Activated B cell treated with CpG ODN at 0.5 μM for 24 hours (primary cell): ENCODE measurements around the gene PIH1D1. TPM values are rescaled to one million over a fixed set of nuclear protein-coding genes. Genes with fewer than 3 reads are reported as not detected.

Experiments used
- ATAC-seq: fragments of 200-7000 bp; cut with Tn5 transposase; one replicate; pipeline ENCODE4 v1.10.0; 2021; ENCODE audit warnings: low read depth, mild to moderate bottlenecking, moderate library complexity
- CTCF ChIA-PET: fragments of 350-600 bp; sonication (Branson Sonifier 250); formaldehyde crosslinking; loops from one replicate; lab custom pipeline; 2021; ENCODE audit warnings: antibody characterized with exemption; lab: Charles Lee
- POLR2A ChIA-PET: fragments of 350-600 bp; sonication (Branson Sonifier 250); formaldehyde crosslinking; loops from one replicate; lab custom pipeline; 2021; ENCODE audit warnings: antibody characterized with exemption; lab: Charles Lee
- DNase-seq: peaks from one replicate; pipeline ENCODE4 v3.0.0; 2022
- H3K27ac Mint-ChIP-seq: one replicate; pipeline ENCODE4 v1.8.0; 2020; ENCODE audit warnings: mixed read lengths
- H3K27me3 Mint-ChIP-seq: one replicate; pipeline ENCODE4 v1.8.0; 2021; ENCODE audit warnings: mixed read lengths
- H3K36me3 Mint-ChIP-seq: one replicate; pipeline ENCODE4 v1.8.0; 2021; ENCODE audit warnings: low read depth, mixed read lengths
- H3K4me1 Mint-ChIP-seq: one replicate; pipeline ENCODE4 v1.8.0; 2021; ENCODE audit warnings: mixed read lengths
- H3K4me3 Mint-ChIP-seq: one replicate; pipeline ENCODE4 v1.8.0; 2020; ENCODE audit warnings: mild to moderate bottlenecking, mixed read lengths
- H3K9me3 Mint-ChIP-seq: one replicate; pipeline ENCODE4 v1.8.0; 2020; ENCODE audit warnings: mixed read lengths
- CTCF ChIP-seq: fragments of 200-600 bp; IDR thresholded peaks from one replicate; pipeline ENCODE4 v1.8.0; 2022; ENCODE audit warnings: antibody characterized with exemption, mild to moderate bottlenecking
- intact Hi-C: fragments of 100-400 bp; cut with micrococcal nuclease; formaldehyde crosslinking; loops from one replicate; pipeline ENCODE4 v1.15.1; 2024
- total RNA-seq: library from RNA; stranded (reverse); gene quantifications from 2 replicates; pipeline ENCODE4 v1.2.3, GENCODE V29; 2022

The PIH1D1 gene
- total RNA-seq, 1 donor from 2014 or later: 110 TPM

GRCh38 chr19:49420227-49420626, 31.4 kb downstream of the PIH1D1 start:
- TF ChIP-seq CTCF: no peak
- H3K9me3 Mint-ChIP-seq: no peaks in the 10 kb centered on the region
- peaks cover 42% of the 10 kb centered on the region for H3K4me1 Mint-ChIP-seq
- H3K36me3 Mint-ChIP-seq: no peaks in the 10 kb centered on the region
- ChIA-PET CTCF (no interaction called here), POLR2A (interaction anchor here (1.0 to 1.1 kb wide), 3 partner anchors 11 to 108 kb away, joined by 3 to 5 read pairs (median 4); partner anchors contain the start of gene RCN3)
- no peak overlapping the region for H3K4me3 Mint-ChIP-seq
- H3K27me3 Mint-ChIP-seq: peaks cover 64% of the 10 kb centered on the region
- intact Hi-C loops: no loop called here
- H3K27ac Mint-ChIP-seq: no peak overlapping the region
- DNase-seq: no peak
- no peak for ATAC-seq

- TF ChIP-seq CTCF: no peak
- intact Hi-C loops: no loop called here
- Mint-ChIP-seq H3K9me3 (no peaks in the 10 kb centered on the region), H3K27me3 (peaks cover 57% of the 10 kb centered on the region), H3K36me3 (no peaks in the 10 kb centered on the region), H3K4me1 (peaks cover 47% of the 10 kb centered on the region), H3K27ac (no peak overlapping the region), H3K4me3 (no peak overlapping the region)
- DNase-seq: no peak
- ChIA-PET POLR2A (interaction anchor here (0.9 kb wide), 1 partner anchor 9 kb away, joined by 3 read pairs; no protein-coding TSS in a partner anchor), CTCF (no interaction called here)
- ATAC-seq: no peak
These were observed 32.4 kb downstream of the PIH1D1 start for GRCh38 chr19:49419173-49419572.

GRCh38 chr19:49418511-49418910, 33.1 kb downstream of the PIH1D1 start:
- Mint-ChIP-seq H3K27me3 (peaks cover 51% of the 10 kb centered on the region), H3K9me3 (no peaks in the 10 kb centered on the region), H3K36me3 (no peaks in the 10 kb centered on the region), H3K4me1 (peaks cover 45% of the 10 kb centered on the region), H3K4me3 (no peak overlapping the region), H3K27ac (no peak overlapping the region)
- ATAC-seq: no peak
- CTCF ChIA-PET: no interaction called here
- TF ChIP-seq CTCF: no peak
- DNase-seq: no peak
- intact Hi-C loops: no loop called here
- POLR2A ChIA-PET: interaction anchor here (0.9 kb wide), 1 partner anchor 8 kb away, joined by 3 read pairs; no protein-coding TSS in a partner anchor

- ATAC-seq (no peak), DNase-seq (no peak)
- Mint-ChIP-seq H3K27me3 (peaks cover 44% of the 10 kb centered on the region), H3K9me3 (no peaks in the 10 kb centered on the region), H3K27ac (no peak overlapping the region), H3K4me1 (peaks cover 38% of the 10 kb centered on the region), H3K4me3 (no peak overlapping the region), H3K36me3 (no peaks in the 10 kb centered on the region)
- ChIA-PET CTCF (interaction anchor here (1.9 kb wide), 1 partner anchor 25 kb away, joined by 5 read pairs; no protein-coding TSS in a partner anchor), POLR2A (interaction anchor here (1.2 kb wide), 1 partner anchor 14 kb away, joined by 5 read pairs; no protein-coding TSS in a partner anchor)
- no peak for TF ChIP-seq CTCF
- intact Hi-C loops: no loop called here
These were observed 34.5 kb downstream of the PIH1D1 start for GRCh38 chr19:49417088-49417487.

- ATAC-seq (no peak), DNase-seq (no peak)
- intact Hi-C loops: no loop called here
- H3K27me3 Mint-ChIP-seq: peaks cover 32% of the 10 kb centered on the region
- H3K4me3 Mint-ChIP-seq: no peak overlapping the region
- no peaks in the 10 kb centered on the region for H3K36me3 Mint-ChIP-seq
- H3K27ac Mint-ChIP-seq: no peak overlapping the region
- ChIA-PET CTCF (interaction anchor here (1.9 kb wide), 1 partner anchor 24 kb away, joined by 5 read pairs; no protein-coding TSS in a partner anchor), POLR2A (interaction anchor here (0.6 to 1.5 kb wide), 2 partner anchors 16 to 422 kb away, joined by 3 to 4 read pairs; partner anchors contain the start of genes GYS1 and RUVBL2)
- H3K4me1 Mint-ChIP-seq: peaks cover 38% of the 10 kb centered on the region
- H3K9me3 Mint-ChIP-seq: no peaks in the 10 kb centered on the region
- TF ChIP-seq CTCF: no peak
These were observed 35.8 kb downstream of the PIH1D1 start for GRCh38 chr19:49415810-49416200.
